Right ventricle myocardium superior (tissue), 1 donor: Measurements from ENCODE around the gene FRRS1L. TPM values are rescaled to one million over a fixed set of nuclear protein-coding genes. Genes with fewer than 3 reads are reported as not detected.
A peak's percentile ranks its signal among the peaks of the same experiment; 100 is the strongest.
"Not testable (repeated sequence)": the region's sequence is repeated elsewhere in the genome, so short reads cannot be mapped to it uniquely, and the experiment has no call there.

Source experiments
- ATAC-seq: fragments of 200-7000 bp; cut with Tn5 transposase; one replicate; pipeline ENCODE4 v1.9.1; 2020; ENCODE audit warnings: mild to moderate bottlenecking; ENCODE audit not compliant: poor library complexity
- DNase-seq: peaks from one replicate; pipeline ENCODE4 v3.0.0-alpha.2; 2020
- intact Hi-C: fragments of 100-400 bp; cut with DNase I; formaldehyde crosslinking; loops from one replicate; pipeline ENCODE4 v1.11.2; 2022
- total RNA-seq: library from RNA; stranded (reverse); fragmentation: NEBNext Ultra II Directional; extraction: Animal tissue kit (Norgen Biotek cat#: 25700); gene quantifications from one replicate; pipeline ENCODE4 v1.2.1, GENCODE V29; 2021
- donor health status: DM: no; HTN: yes; CAD: no; lungs with severe emphysema.

Gene FRRS1L
- total RNA-seq, 1 donor from 2014 or later = 1.2 TPM

- ATAC-seq (no peak), DNase-seq (no peak)
- intact Hi-C loops = no loop called here
Observed at GRCh38 chr9:109143881-109144562, 23.0 kb downstream of the FRRS1L start.

- intact Hi-C loops = no loop called here
- ATAC-seq (no peak), DNase-seq (no peak)
Observed at GRCh38 chr9:109141375-109141774, 25.7 kb downstream of the FRRS1L start.

DNA sequence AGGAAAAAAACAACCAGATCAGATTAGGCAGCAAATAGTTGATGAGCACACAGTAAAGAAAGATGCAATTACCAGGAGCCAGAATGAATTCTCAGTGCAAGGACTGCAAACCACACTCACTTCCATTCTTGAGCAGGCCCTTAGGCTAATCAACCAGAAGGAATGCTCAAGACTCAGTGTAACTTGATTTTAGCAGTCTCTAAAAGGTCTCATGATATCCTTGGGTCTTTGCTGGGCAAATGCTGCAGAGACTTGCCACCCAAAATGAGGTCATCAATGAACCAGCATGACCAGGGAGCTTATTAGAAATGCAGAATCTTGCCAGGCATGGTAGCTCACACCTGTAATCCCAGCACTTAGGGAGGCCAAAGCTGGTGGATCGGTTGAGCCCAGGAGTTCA, 27.2 kb downstream of the FRRS1L start:
- DNase-seq (no peak), ATAC-seq (no peak)
- intact Hi-C loops = no loop called here

DNA sequence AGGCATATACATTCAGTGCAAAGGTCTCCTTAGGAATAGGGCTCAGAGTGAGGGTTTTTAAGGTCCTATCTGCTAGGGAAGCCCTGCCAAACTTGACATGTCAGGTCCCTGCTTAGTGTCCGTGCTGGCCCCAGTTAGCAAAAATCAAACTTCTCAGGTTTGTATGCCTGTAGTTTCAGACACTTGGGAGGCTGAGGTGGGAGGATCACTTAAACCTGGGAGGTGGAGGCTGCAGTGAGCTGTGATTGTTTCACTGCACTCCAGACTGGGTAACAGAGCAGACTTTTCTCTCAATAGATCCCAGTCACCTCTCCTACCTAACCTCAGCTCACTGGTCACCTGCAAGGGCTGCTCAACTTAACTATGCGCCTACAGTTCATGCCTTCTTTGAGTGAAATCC, 28.6 kb downstream of the FRRS1L start:
- intact Hi-C loops = no loop called here
- DNase-seq (no peak), ATAC-seq (no peak)

DNA sequence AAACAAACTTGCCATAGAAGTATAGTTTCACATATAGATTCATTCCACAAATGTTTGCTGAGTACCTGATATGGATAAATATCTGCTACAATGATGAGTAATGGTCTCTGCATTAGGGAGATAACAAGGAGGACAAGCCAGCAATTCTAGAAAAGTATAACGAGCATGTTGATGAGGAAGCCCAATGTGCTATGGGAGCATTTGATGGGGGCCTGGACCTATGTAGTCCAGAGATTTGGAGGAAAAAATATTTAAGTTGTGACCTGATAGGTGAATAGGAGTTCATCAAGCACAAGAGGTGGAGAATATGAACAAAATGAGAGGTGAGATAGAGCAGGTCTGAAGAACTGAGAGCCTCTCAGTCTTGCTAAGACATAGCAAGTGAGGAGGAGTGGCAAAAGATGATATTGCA, 32.9 kb downstream of the FRRS1L start:
- intact Hi-C loops = no loop called here
- ATAC-seq (no peak), DNase-seq (no peak)

DNA sequence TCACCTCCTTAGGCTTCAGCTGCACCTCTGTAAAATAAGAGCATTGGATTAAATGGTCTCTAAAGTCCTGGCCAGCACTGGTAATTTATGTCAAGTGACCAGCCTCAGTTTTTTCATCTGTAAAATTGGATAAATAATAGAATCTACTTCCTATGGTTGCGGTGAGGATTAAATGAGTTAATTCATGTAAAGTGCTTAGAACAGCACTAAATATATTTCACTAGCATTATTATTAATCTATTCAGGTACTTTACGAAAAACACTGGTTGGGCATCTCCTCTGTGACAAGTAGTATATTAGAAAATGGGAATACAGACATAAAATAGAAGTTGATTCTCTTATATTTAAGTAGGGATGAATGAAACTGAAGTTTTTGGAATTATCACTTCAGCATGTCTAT, 33.5 kb downstream of the FRRS1L start:
- ATAC-seq = no peak
- DNase-seq = no peak
- intact Hi-C loops = no loop called here

GRCh38 chr9:109132567-109133021, 34.5 kb downstream of the FRRS1L start:
- intact Hi-C loops = no loop called here
- DNase-seq (no peak), ATAC-seq (no peak)

DNA sequence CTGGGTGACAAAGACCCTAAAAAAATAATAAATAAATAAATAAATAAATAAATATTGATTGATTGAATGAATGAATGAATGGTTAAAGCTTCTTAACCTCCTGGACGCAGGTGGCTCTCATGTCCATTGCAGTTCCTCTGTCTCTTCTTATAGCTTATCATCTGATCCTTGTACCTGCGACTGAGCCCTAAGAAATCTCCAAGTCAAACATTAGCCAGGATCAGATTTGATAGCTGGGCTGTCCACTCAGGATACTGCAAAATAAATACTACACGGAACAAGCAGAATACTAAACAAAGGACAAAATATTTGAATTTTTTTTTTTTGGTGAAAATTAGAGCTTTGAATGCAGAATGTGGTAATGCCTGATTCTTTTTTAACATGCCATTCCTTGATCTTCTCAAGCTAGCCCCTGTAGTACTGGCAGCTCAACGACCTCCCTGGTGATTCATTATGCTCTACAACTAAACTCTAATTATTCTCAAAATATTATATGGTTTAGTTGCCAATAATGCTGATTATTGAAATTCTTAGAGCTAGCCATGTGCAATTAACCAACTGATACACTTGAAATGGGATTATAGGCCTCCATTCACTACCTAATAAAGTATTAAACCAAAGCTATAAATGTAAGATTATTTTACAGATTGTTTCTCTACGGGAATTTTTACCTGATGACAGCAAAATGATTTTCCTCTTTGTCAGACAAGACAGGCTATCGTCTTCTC, 37.4 kb downstream of the FRRS1L start:
- ATAC-seq (no peak), DNase-seq (no peak)
- intact Hi-C loops = no loop called here

DNA sequence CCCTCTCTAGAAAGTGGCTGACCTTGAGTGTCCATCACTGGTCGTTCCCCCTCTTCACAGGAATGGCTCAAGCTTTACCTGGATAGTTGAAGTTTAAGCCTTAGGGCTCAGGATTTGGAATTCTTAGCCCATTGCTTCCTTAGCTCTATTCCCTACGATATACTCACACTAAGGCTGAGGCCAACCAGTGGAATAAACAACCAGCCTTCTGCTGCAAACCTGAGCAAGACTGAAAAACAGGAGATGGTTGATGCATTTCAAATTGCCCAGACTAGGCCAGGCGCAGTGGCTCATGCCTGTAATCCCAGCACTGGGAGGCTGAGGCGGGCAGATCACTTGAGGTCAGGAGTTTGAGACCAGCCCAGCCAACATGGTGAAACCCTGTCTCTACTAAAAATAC, 40.4 kb downstream of the FRRS1L start:
- intact Hi-C loops, DNase-seq, ATAC-seq: not testable (repeated sequence)

DNA sequence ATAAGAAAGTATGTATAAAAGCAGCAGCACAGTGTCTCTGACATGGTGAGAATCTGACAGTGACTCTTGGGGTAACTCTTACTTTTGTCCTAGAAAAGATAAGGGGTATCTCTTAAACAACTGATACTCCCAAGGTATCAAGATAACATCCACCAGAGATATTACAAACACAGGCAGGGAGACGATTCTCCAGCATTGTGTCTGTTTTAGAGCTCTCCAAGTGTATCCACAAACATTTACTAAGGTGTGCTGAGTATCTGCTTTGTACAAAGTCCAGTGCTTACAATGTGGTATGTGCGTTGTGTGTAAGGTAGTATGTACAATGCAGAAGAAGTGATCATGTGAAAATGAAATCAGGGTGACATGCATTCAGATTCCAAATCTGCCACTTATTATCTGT, 42.9 kb downstream of the FRRS1L start:
- DNase-seq (no peak), ATAC-seq (no peak)
- intact Hi-C loops = no loop called here

DNA sequence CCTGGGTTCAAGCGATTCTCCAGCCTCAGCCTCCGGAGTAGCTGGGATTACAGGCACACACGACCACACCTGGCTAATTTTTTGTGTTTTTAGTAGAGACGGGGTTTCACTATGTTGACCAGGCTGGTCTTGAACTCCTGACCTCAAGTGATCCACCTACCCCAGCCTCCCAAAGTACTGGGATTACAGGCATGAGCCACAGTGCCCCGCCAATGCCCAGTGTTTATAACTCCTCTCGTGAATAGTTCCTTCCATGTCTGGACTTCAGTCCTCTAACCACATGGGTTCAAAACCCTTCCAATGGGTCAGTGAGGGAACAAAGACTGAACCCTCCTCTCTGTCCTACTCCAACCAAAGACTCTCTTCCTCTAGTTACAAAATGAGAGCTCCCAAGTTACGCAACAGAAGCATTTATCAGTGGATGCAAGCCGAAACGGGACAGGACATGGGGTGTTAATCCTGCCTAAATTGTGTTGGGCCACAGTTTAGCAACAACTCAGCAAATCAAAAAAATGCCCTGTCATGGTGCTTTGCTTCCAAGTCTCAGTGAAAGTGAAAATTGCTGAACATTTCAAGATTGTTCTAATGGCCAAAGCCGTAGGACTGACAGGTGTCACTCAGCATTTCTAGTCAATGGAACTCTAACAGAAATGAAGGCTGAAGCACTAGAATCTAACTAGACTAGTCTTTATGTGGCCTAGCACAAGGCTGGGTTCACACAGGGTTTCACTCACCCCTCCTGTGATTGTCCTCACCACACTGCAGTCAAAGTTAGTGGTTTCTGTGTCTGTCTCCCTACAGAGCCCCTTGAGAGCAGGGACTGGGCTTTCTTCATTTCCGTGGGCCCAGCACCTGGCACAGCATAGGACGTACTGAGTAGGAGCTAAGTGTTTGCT, 44.1 kb downstream of the FRRS1L start:
- intact Hi-C loops = no loop called here
- ATAC-seq (no peak), DNase-seq (no peak)

- ATAC-seq (no peak), DNase-seq (no peak)
- intact Hi-C loops = no loop called here
Observed at GRCh38 chr9:109121232-109121796, 45.7 kb downstream of the FRRS1L start.

DNA sequence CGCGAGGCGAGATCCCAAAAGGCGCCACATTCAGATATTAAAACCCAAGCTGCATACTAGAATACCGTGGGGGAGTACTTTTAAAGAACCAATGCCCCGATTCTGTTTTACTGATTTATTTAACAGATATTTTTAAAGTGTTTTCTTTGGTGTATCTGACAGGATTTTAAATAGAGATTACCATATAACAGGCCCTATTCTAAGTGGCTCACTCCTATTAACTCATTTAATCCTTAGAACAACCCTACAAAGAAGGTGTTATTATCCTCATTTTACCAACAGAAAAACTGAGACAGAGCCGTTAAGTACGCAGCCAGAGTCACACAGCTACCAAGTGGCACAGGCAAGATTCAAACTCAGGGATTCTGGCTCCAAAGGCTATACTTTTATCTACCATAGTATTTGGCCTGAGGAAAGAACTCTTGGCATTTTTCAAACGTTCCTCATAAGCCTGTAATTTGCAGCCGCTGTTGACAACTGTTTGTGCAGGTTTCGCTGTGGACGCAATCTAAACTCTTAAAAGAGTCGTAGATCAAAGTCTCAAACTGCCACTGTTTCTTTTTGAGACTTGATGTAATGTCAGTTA, 46.8 kb downstream of the FRRS1L start:
- ATAC-seq = no peak
- no peak for DNase-seq
- intact Hi-C loops = no loop called here

GRCh38 chr9:109119439-109120203, 47.4 kb downstream of the FRRS1L start, which contains the start of gene TMEM245:
TSS of gene TMEM245 (minus strand) at chr9:109119947. CDS start at chr9:109119913, 34 bp downstream.
- ATAC-seq = peak; percentile 96
- intact Hi-C loops = no loop called here

GRCh38 chr9:109118808-109119438, 48.1 kb downstream of the FRRS1L start:
- peak; percentile 1 for ATAC-seq
- intact Hi-C loops = no loop called here
- no peak for DNase-seq

More at GRCh38 chr9:109119439-109120203, 47.4 kb downstream of the FRRS1L start, which contains the start of gene TMEM245:
- peak; percentile 97 for DNase-seq

GRCh38 chr9:109117856-109118807, 48.9 kb downstream of the FRRS1L start:
- ATAC-seq = peak; percentile 3
- DNase-seq = peak; percentile 50
- intact Hi-C loops = no loop called here
